Measurements from ENCODE around the gene CXXC1. TPM values are rescaled to one million over a fixed set of nuclear protein-coding genes. Genes with fewer than 3 reads are reported as not detected.

The CXXC1 gene
- 38.4 and 40.1 TPM in 2 replicates for total RNA-seq

GRCh38 chr18:50287441-50288347 is at the start of gene CXXC1:
CXXC1 (minus strand) TSS chr18:50287692; CDS start chr18:50287589, 103 bp downstream.

DNA sequence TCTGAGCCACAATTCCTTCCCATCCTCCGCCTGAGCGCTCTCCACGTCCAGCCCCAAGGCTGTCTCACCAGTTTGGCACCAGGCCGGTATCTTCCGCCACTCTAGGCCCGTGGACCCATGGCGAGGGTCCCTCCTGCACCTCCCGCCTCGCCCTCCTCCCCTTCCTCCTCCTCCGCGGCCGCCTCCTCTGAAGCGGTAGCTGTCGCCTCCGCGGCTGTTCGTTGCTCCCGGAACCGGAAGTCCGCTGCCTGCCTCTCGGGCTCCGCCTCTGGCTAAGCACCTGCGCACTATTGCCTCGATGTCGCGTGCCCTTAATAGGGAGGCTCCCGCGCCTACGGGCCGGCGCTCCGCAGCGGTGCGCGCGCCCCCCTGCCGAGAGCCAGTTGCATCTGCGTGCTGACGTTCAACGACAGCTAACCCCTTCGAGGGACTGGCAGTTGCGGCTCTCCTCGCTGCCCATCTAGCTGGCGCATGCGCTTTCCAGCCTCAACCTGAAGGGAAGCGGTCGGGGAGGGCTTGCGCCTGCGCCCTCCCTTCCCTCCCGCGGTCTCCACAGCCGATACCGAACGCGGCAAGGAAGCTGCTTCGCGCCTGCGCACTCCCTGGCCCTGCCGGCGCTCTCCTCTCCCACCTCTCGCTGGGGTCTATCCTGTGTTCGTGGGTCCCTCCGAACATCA is 6.1 kb downstream of the CXXC1 start, which contains the start of gene MBD1:
Gene MBD1 (minus strand): TSS at position 229 of the 677 bp plus-strand sequence. CDS start 1,531 bp downstream, outside the sequence.

GRCh38 chr18:50266248-50266704 is 21.2 kb downstream of the CXXC1 start, which contains the start of gene CFAP53:
CFAP53 (minus strand) TSS chr18:50266495; CDS start chr18:50266404, 91 bp downstream.

Other genes with a start within 250 kb of the CXXC1 start
- gene MYO5B, start 92.5 kb downstream of the CXXC1 start, total RNA-seq, result under 0.01 and 0.07 TPM in 2 replicates
- 0.46 TPM in 2 replicates for gene CFAP53, start 21.2 kb downstream of the CXXC1 start, total RNA-seq
- gene MBD1, start 6.2 kb downstream of the CXXC1 start, total RNA-seq, result 56.7 and 65.5 TPM in 2 replicates
- 1.7 and 3.0 TPM in 2 replicates for gene SKA1, start 87.4 kb upstream of the CXXC1 start, total RNA-seq

Measured in smooth muscle cell of the pulmonary artery (primary cell).